ENCODE data around the gene PCDH9. TPM values are rescaled to one million over a fixed set of nuclear protein-coding genes. Genes with fewer than 3 reads are reported as not detected.

PCDH9 gene
- total RNA-seq, 1 donor from 2014 or later: 0.26 TPM

GRCh38 chr13:67048821-67049150, 181.3 kb downstream of the PCDH9 start:
- no peaks in the 10 kb centered on the region for H3K27me3 ChIP-seq (ENCODE audit: control insufficient read depth, insufficient read depth, low read length)
- TF ChIP-seq CTCF (IDR thresholded peaks at IDR 0.05; ENCODE audit: insufficient read depth, low read length, severe bottlenecking): no peak
- no peak overlapping the region for H3K4me3 ChIP-seq (ENCODE audit: low read depth, low read length)
- H3K36me3 ChIP-seq (ENCODE audit: control insufficient read depth, insufficient read depth, low read length): no peaks in the 10 kb centered on the region
- DNase-seq (ENCODE audit: low read depth) (no peak), FAIRE-seq (no peak)

- Histone ChIP-seq H3K4me3 (ENCODE audit: low read depth, low read length) (no peak overlapping the region), H3K27me3 (ENCODE audit: control insufficient read depth, insufficient read depth, low read length) (no peaks in the 10 kb centered on the region), H3K36me3 (ENCODE audit: control insufficient read depth, insufficient read depth, low read length) (no peaks in the 10 kb centered on the region)
- no peak for FAIRE-seq
- peak; percentile 25 for DNase-seq (ENCODE audit: low read depth)
- no peak for TF ChIP-seq CTCF (IDR thresholded peaks at IDR 0.05; ENCODE audit: insufficient read depth, low read length, severe bottlenecking)
Measured at GRCh38 chr13:67048084-67048820, 181.9 kb downstream of the PCDH9 start.

- DNase-seq (ENCODE audit: low read depth): no peak
- TF ChIP-seq CTCF (IDR thresholded peaks at IDR 0.05; ENCODE audit: insufficient read depth, low read length, severe bottlenecking): no peak
- no peak overlapping the region for H3K4me3 ChIP-seq (ENCODE audit: low read depth, low read length)
- H3K27me3 ChIP-seq (ENCODE audit: control insufficient read depth, insufficient read depth, low read length): no peaks in the 10 kb centered on the region
- no peaks in the 10 kb centered on the region for H3K36me3 ChIP-seq (ENCODE audit: control insufficient read depth, insufficient read depth, low read length)
- no peak for FAIRE-seq
Measured at GRCh38 chr13:67045357-67045756, 184.8 kb downstream of the PCDH9 start.

- Histone ChIP-seq H3K27me3 (ENCODE audit: control insufficient read depth, insufficient read depth, low read length) (no peaks in the 10 kb centered on the region), H3K4me3 (ENCODE audit: low read depth, low read length) (no peak overlapping the region), H3K36me3 (ENCODE audit: control insufficient read depth, insufficient read depth, low read length) (no peaks in the 10 kb centered on the region)
- no peak for FAIRE-seq
- DNase-seq (ENCODE audit: low read depth): no peak
- TF ChIP-seq CTCF (IDR thresholded peaks at IDR 0.05; ENCODE audit: insufficient read depth, low read length, severe bottlenecking): no peak
Measured at GRCh38 chr13:67043901-67044300, 186.2 kb downstream of the PCDH9 start.

GRCh38 chr13:67042556-67042955, 187.6 kb downstream of the PCDH9 start:
- H3K27me3 ChIP-seq (ENCODE audit: control insufficient read depth, insufficient read depth, low read length): no peaks in the 10 kb centered on the region
- H3K4me3 ChIP-seq (ENCODE audit: low read depth, low read length): no peak overlapping the region
- no peak for FAIRE-seq
- no peak for TF ChIP-seq CTCF (IDR thresholded peaks at IDR 0.05; ENCODE audit: insufficient read depth, low read length, severe bottlenecking)
- DNase-seq (ENCODE audit: low read depth): no peak
- H3K36me3 ChIP-seq (ENCODE audit: control insufficient read depth, insufficient read depth, low read length): no peaks in the 10 kb centered on the region

All from bronchial epithelial cell (primary cell).